C4-2B (cell line): ENCODE measurements around the gene RAPGEF6.

Experiments used
- CTCF ChIP-seq: fragments of 450-650 bp; conservative IDR thresholded peaks from 2 replicates; pipeline ENCODE4 v1.5.1; 2017; ENCODE audit warnings: mild to moderate bottlenecking
- ZFX ChIP-seq: fragments of 450-650 bp; IDR thresholded peaks from 2 replicates; pipeline ENCODE4 v1.6.1; 2017

- TF ChIP-seq CTCF (no peak), ZFX (no peak)
These were observed 59.3 kb downstream of the RAPGEF6 start for GRCh38 chr5:131575660-131576227.
